ENCODE measurements around the gene LRRC4. TPM values are rescaled to one million over a fixed set of nuclear protein-coding genes. Genes with fewer than 3 reads are reported as not detected.

The LRRC4 gene
- polyA plus RNA-seq, 1 donor = 5.8 TPM

DNA sequence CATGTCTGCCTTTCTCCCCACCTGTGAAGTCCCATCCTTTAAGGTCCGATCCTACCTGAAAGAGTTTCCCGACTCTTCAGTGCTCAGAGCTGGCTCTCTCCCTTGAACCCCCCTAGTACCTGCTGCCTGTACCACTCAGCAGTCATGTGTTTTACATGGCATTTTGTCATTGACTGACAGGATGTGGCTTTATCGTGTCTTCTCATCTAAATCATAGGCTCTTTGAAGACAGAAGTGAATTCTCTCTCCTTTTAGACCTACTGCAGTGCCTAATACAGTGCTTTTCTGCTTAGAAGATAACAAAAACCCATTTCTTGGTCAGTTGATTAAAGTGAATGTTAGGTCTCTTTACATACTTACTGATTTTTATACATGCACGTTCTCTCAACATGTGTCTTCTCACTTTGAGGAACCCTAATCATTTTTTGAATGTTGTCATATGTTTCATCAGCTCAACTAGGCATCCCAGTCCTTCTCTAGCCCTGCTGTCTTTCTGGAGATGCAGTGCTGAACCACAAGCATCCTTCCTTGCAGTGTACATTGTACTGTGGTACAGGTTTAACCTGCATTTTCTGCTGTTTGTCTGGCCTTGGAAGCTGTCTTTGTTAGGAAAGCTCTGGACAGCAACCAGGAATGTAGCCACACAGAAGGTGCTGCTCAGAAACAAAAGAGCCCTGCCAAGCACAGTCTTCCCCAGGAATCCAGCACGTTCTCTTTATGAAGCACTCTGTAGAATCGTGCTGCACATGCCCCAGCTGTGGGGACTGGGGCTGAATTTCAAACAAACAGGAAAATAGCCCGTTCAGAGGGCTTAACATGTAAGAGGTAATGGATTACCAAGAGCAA lies 28.1 kb upstream of the LRRC4 start:
- no peak for DNase-seq

GRCh38 chr7:128057909-128058308 lies 26.7 kb upstream of the LRRC4 start:
- no peak for DNase-seq

- no peak for DNase-seq
Observed at GRCh38 chr7:128056901-128057300, 25.7 kb upstream of the LRRC4 start.

- no peak for DNase-seq
Observed at GRCh38 chr7:128055637-128056036, 24.4 kb upstream of the LRRC4 start.

DNA sequence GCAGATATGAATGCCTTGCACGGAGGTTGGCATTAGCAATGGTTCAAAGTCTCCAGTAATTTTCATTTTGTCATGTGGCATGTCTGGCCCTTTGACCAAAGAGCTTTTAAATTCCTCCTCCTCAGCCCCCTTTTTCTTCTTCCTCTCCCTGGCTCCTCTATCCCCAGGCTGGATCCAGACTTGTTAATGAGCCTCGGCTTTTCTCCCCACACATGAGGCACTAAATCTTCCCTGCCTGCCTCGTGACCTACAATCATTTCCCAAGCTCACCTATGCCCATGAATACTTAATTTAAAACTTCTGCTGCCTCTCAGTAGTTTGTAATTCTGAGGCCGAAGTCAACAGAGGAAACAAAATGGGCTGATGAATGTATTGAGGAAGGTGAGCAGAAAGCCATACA lies 23.3 kb upstream of the LRRC4 start:
- DNase-seq = no peak

- DNase-seq = no peak
Observed at GRCh38 chr7:128053991-128054390, 22.8 kb upstream of the LRRC4 start.

- DNase-seq = no peak
Observed at GRCh38 chr7:128053023-128053422, 21.8 kb upstream of the LRRC4 start.

- no peak for DNase-seq
Observed at GRCh38 chr7:128052404-128052803, 21.2 kb upstream of the LRRC4 start.

DNA sequence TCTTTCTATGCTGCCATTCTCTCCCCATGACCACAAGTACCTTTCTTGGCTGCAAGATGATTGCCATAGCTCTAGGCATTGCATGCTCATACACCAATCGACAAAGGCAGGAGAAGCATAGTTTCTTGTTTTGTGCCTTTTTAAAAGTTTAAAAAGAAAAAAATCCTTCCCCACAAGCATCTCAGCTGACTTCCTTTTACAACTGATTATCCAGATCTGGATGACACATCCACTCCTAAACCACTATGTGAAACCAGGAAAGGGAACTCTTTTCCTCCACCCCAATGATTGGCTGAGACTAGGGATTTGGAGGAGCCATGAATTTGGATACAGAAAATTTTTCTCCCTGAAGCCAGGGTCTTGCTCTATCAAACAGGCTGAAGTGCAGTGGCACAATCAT lies 14.5 kb upstream of the LRRC4 start:
- no peak for DNase-seq

GRCh38 chr7:128045158-128045557 lies 13.9 kb upstream of the LRRC4 start:
- DNase-seq = no peak

DNA sequence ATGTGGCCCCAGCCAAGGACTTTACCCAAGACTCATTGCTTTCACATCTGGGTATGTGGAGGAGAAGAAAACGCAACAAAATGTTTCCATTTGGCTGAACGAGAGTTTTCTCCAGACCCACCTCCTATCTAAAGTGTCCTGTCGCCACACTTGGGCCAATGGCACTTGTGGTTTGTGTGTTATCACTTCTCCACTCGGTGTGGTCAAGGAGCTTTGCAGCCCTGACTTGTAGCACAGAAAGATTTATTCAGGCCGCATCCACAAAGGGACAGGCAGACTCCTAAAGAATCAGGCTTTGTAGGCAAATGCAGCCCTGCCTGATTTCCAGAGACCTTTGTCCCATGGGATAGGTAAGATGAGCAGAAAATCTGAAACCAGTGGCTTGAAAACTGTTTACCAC lies 12.8 kb upstream of the LRRC4 start:
- no peak for DNase-seq

- no peak for DNase-seq
Observed at GRCh38 chr7:128042012-128042411, 10.8 kb upstream of the LRRC4 start.

- DNase-seq = no peak
Observed at GRCh38 chr7:128041203-128041602, 10.0 kb upstream of the LRRC4 start.

- DNase-seq = no peak
Observed at GRCh38 chr7:128040205-128040604, 9.0 kb upstream of the LRRC4 start.

GRCh38 chr7:128039544-128039953 lies 8.3 kb upstream of the LRRC4 start:
- no peak for DNase-seq

GRCh38 chr7:128037880-128038619 lies 6.8 kb upstream of the LRRC4 start:
- no peak for DNase-seq

GRCh38 chr7:128037081-128037480 lies 5.8 kb upstream of the LRRC4 start:
- DNase-seq = no peak

- no peak for DNase-seq
Observed at GRCh38 chr7:128036226-128036940, 5.1 kb upstream of the LRRC4 start.

DNA sequence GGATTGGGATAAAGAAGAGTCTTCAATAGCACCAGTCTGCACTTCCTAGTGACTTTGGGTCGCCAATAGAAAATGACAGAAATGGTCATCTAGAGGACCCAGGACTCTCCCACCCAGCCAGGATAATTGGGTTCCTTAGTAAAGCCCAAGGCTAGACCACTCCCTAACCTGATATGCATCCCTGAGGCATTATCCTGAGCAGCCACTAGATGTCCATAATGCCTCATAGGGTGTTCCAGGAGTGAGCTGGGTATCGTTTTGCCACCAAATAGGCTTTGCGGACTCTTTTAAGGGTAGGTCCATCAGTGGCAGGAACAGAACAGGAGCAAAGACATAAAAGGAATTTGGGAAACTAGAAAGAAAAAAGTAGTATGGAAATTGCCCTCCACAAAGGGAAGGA lies 4.5 kb upstream of the LRRC4 start:
- DNase-seq = no peak

DNA sequence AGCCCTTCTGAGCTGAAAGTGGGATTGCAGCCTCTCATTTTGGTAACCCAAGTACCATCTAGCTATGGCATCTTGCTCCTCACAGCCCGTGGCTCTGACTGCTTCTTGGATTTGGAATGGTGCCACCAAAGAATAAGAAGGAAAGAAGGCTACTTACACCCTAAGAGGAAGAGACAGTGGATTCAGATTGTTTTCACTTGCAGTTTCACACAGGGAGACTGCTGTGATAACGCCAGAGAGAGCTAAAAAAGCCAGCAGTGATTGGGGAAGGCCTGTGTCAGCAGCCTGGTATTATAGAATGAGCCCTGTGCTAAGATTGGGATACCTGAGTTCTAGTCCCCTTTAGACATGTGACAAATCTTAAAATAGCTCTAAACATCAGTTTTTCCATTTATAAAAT lies 3.6 kb upstream of the LRRC4 start:
- DNase-seq = no peak

GRCh38 chr7:128033246-128033645 lies 2.0 kb upstream of the LRRC4 start:
- no peak for DNase-seq

DNA sequence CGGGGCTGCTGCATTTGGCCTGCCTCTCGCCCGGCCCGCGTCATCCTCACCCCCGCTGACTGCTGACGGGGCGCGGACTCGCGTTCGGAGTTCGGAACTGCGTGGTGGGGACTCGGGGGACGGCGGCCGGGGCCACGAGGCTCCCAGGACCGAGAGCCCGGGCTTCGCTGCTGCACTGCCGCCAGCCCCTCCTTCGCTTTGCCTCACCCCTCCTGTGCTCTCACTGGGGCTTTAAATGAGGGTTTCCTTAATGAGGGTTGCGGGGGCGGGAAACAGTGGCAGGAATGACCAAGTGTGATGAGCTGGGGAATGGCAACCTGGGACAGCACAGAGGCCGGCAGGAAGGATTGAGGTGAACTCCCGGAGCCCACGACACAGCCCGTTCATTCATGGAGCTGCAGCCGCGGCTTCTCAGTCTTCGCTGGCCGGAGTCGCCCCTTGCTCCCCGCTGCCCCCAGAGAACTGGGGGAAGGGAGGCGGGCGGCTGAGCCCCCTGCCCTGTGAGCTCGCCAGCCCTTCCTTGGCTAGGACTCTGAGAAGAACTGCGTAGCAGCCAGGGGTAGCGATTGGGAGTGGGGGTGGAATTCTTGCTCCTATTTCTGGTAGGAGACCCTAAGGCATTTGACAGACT lies 1.5 kb upstream of the LRRC4 start:
- no peak for DNase-seq

Measured in left kidney (tissue), 2 donors.